HG02642 (cell line): Measurements from ENCODE around the gene PAK4.
"Not testable (repeated sequence)": the region's sequence is repeated elsewhere in the genome, so short reads cannot be mapped to it uniquely, and the experiment has no call there.

ENCODE experiments used
- ATAC-seq: cut with Tn5 transposase; IDR thresholded peaks from one replicate; pipeline ENCODE4 v1.9.1; 2021; ENCODE audit warnings: mild to moderate bottlenecking; ENCODE audit not compliant: unreplicated experiment, poor library complexity

Gene PAK4

GRCh38 chr19:39200066-39200802 is 74.6 kb downstream of the PAK4 start:
- no peak for ATAC-seq

- ATAC-seq = no peak
Observed at GRCh38 chr19:39200803-39201115, 75.2 kb downstream of the PAK4 start.

GRCh38 chr19:39202998-39203355 is 77.4 kb downstream of the PAK4 start:
- ATAC-seq = no peak

- no peak for ATAC-seq
Observed at GRCh38 chr19:39203372-39204341, 78.1 kb downstream of the PAK4 start, which contains the start of gene SYCN. Gene SYCN (minus strand): TSS chr19:39204263. CDS start chr19:39204254, 9 bp downstream.

- no peak for ATAC-seq
Observed at GRCh38 chr19:39205449-39205764, 79.8 kb downstream of the PAK4 start.

- no peak for ATAC-seq
Observed at GRCh38 chr19:39206122-39206521, 80.5 kb downstream of the PAK4 start.

GRCh38 chr19:39207293-39207836 is 81.8 kb downstream of the PAK4 start:
- no peak for ATAC-seq

- no peak for ATAC-seq
Observed at GRCh38 chr19:39208175-39208795, 82.7 kb downstream of the PAK4 start.

GRCh38 chr19:39209196-39209595 is 83.6 kb downstream of the PAK4 start:
- no peak for ATAC-seq

- ATAC-seq = no peak
Observed at GRCh38 chr19:39211731-39212374, 86.3 kb downstream of the PAK4 start.

- no peak for ATAC-seq
Observed at GRCh38 chr19:39212375-39212742, 86.8 kb downstream of the PAK4 start.

- ATAC-seq = not testable (repeated sequence)
Observed at GRCh38 chr19:39215323-39215722, 89.7 kb downstream of the PAK4 start.

- no peak for ATAC-seq
Observed at GRCh38 chr19:39217094-39217493, 91.5 kb downstream of the PAK4 start.

GRCh38 chr19:39218230-39219007 is 92.8 kb downstream of the PAK4 start:
- no peak for ATAC-seq

GRCh38 chr19:39219108-39219507 is 93.5 kb downstream of the PAK4 start:
- not testable (repeated sequence) for ATAC-seq

GRCh38 chr19:39223703-39224279 is 98.2 kb downstream of the PAK4 start:
- no peak for ATAC-seq

- no peak for ATAC-seq
Observed at GRCh38 chr19:39224910-39225309, 99.3 kb downstream of the PAK4 start.
